HepG2 (cell line): ENCODE results near the gene UTP4. TPM values are rescaled to one million over a fixed set of nuclear protein-coding genes. Genes with fewer than 3 reads are reported as not detected.

Experiments used
- ATAC-seq: fragments of 200-7000 bp; cut with Tn5 transposase; 3 replicates; pipeline ENCODE4 v1.9.1; 2020; ENCODE audit warnings: mild to moderate bottlenecking, moderate library complexity
- BruUV-seq: library from RNA; stranded (reverse); fragments of 400-500 nt; replicated peaks from 2 replicates; lab custom pipeline; 2021; lab: Mats Ljungman, UMichigan
- CTCF ChIA-PET: fragments of 300-600 bp; formaldehyde crosslinking; extraction: SDS; loops from one replicate; lab custom pipeline; 2021; ENCODE audit warnings: low total read pairs, inconsistent platforms, low intra/inter-chr PET ratio; lab: Yijun Ruan, JAX
- POLR2A ChIA-PET: fragments of 350-600 bp; sonication (Branson Sonifier 250); formaldehyde crosslinking; loops from one replicate; lab custom pipeline; 2020; ENCODE audit warnings: antibody characterized with exemption, inconsistent platforms; lab: Yijun Ruan, JAX
- DNase-seq: peaks from one replicate; pipeline ENCODE4 v3.0.0-alpha.2; 2015; ENCODE audit warnings: low spot score
- FAIRE-seq: peaks from 3 replicates; lab custom pipeline; 2011; peaks lifted over from hg19 to GRCh38; lab: Jason Lieb, UNC
- H2AFZ ChIP-seq: one replicate; pipeline ENCODE4 v1.6.1; 2011; ENCODE audit warnings: low read length, inconsistent platforms
- H3K27ac ChIP-seq: fragments of 300-600 bp; 3 replicates; pipeline ENCODE4 v1.8.0; 2011; ENCODE audit warnings: mixed run types, mild to moderate bottlenecking, mixed read lengths, low read length, inconsistent platforms; ENCODE audit not compliant: insufficient read depth; ENCODE audit errors: extremely low read length
- H3K27me3 ChIP-seq, 2 experiments: fragments of 200-600 bp in 1 of 2; 2 replicates in 1 of 2; 3 replicates in 1 of 2; pipeline versions ENCODE4 v1.6.0 to v1.8.0; 2011; ENCODE audit warnings: low read length in 2 of 2, mild to moderate bottlenecking in 2 of 2, moderate library complexity in 2 of 2, inconsistent platforms in 1 of 2; ENCODE audit not compliant: insufficient read depth in 2 of 2, control insufficient read depth in 1 of 2
- H3K36me3 ChIP-seq, 2 experiments: fragments of 200-600 bp in 1 of 2; replicated peaks in 1 of 2; 2 replicates in 1 of 2; 3 replicates in 1 of 2; pipeline versions ENCODE4 v1.5.1 to v1.8.0; 2011; ENCODE audit warnings: low read length in 2 of 2, inconsistent platforms in 1 of 2; ENCODE audit not compliant: insufficient read depth in 2 of 2, control insufficient read depth in 1 of 2
- H3K4me1 ChIP-seq: 2 replicates; pipeline ENCODE4 v1.5.1; 2012; ENCODE audit warnings: low read length, inconsistent platforms; ENCODE audit not compliant: insufficient read depth
- H3K4me2 ChIP-seq: 2 replicates; pipeline ENCODE4 v1.6.0; 2011; ENCODE audit warnings: low read depth, low read length, inconsistent platforms
- H3K4me3 ChIP-seq, 3 experiments: fragments of 200-600 bp in 1 of 3; sonication (generic), shearing (Covaris generic) in 1 of 3; replicated peaks in 1 of 3; 2 replicates each; pipeline ENCODE4 v1.5.1; 2011 to 2016; ENCODE audit warnings: low read length in 3 of 3, inconsistent platforms in 2 of 3, low read depth in 2 of 3, mild to moderate bottlenecking in 2 of 3, control low read depth in 1 of 3, mixed read lengths in 1 of 3; ENCODE audit not compliant: insufficient read depth in 1 of 3
- H3K79me2 ChIP-seq: one replicate; pipeline ENCODE4 v1.6.1; 2011; ENCODE audit warnings: low read length, inconsistent platforms; ENCODE audit not compliant: insufficient read depth
- H3K9ac ChIP-seq: 2 replicates; pipeline ENCODE4 v1.6.0; 2011; ENCODE audit warnings: mild to moderate bottlenecking, low read depth, low read length, inconsistent platforms; ENCODE audit not compliant: insufficient read depth
- H3K9me3 ChIP-seq: 2 replicates; pipeline ENCODE4 v1.5.1; 2012; ENCODE audit warnings: mild to moderate bottlenecking, low read length
- H4K20me1 ChIP-seq: 2 replicates; pipeline ENCODE4 v1.6.0; 2011; ENCODE audit warnings: inconsistent platforms, mild to moderate bottlenecking, low read length, moderate library complexity; ENCODE audit not compliant: insufficient read depth
- CBX2 ChIP-seq, 2 experiments: fragments of 200-600 bp in 1 of 2; sonication (generic); formaldehyde crosslinking in 1 of 2; IDR thresholded peaks; 2 replicates each; pipeline versions ENCODE4 v1.7.0 to v1.8.1; 2018 to 2022; ENCODE audit warnings: low read depth in 2 of 2, low read length in 1 of 2, mild to moderate bottlenecking in 1 of 2, missing genetic modification reagents in 1 of 2
- CBX5 ChIP-seq: sonication (generic); formaldehyde crosslinking; IDR thresholded peaks from 2 replicates; pipeline ENCODE4 v1.4.0; 2020; ENCODE audit warnings: missing genetic modification reagents, borderline replicate concordance
- ELF4 ChIP-seq: sonication (generic); formaldehyde crosslinking; IDR thresholded peaks from 2 replicates; pipeline ENCODE4 v1.5.0; 2020; ENCODE audit warnings: missing genetic modification reagents, mild to moderate bottlenecking, moderate library complexity, borderline replicate concordance
- FOXJ3 ChIP-seq: sonication (generic); formaldehyde crosslinking; IDR thresholded peaks from 2 replicates; pipeline ENCODE4 v1.4.0; 2020; ENCODE audit warnings: missing genetic modification reagents, mild to moderate bottlenecking, borderline replicate concordance
- KAT7 ChIP-seq: IDR thresholded peaks from 2 replicates; pipeline ENCODE4 v1.6.1; 2018; ENCODE audit warnings: borderline replicate concordance, missing compliant biosample characterization
- NCOA2 ChIP-seq: sonication (generic); formaldehyde crosslinking; IDR thresholded peaks from 2 replicates; pipeline ENCODE4 v1.8.0; 2022; ENCODE audit warnings: inconsistent platforms
- ZNF431 ChIP-seq: sonication (generic); formaldehyde crosslinking; IDR thresholded peaks from 2 replicates; pipeline ENCODE4 v1.9.0; 2022; ENCODE audit warnings: missing genetic modification reagents, low read depth, mild to moderate bottlenecking, borderline replicate concordance
- WGBS: methylation state at CpG from one replicate; pipeline ENCODE4 v1.1.6; 2017; ENCODE audit warnings: low lambda C conversion rate; 5-methylcytosine and 5-hydroxymethylcytosine counted together
- in situ Hi-C: cut with HindIII; loops from 2 replicates; pipeline ENCODE4 v1.10.0; 2017; ENCODE audit warnings: low pct_unique_long_range_greater_than_20kb; ENCODE audit not compliant: extremely low pct_ligation_motif_present
- intact Hi-C: fragments of 100-400 bp; cut with micrococcal nuclease; formaldehyde crosslinking; loops from one replicate; pipeline ENCODE4 v1.10.0; 2022; ENCODE audit not compliant: unreplicated experiment
- polyA plus RNA-seq, 8 experiments: library from polyadenylated mRNA; depleted of rRNA in 3 of 8; stranded (reverse) in 7 of 8; unstranded in 1 of 8; fragments of >200 nt; fragmentation: Illumina TruSeq in 4 of 8; extraction: Trizol in 4 of 8; gene quantifications; 2 replicates each; pipeline versions ENCODE4 v1.2.1 to v1.2.3, GENCODE V29; 2011 to 2016; ENCODE audit warnings: low read depth in 4 of 8, missing spikeins in 1 of 8, mixed read lengths in 1 of 8; ENCODE audit not compliant: insufficient read depth in 1 of 8
- total RNA-seq, 5 experiments: library from RNA; depleted of rRNA; stranded (reverse); fragments of >200 nt; fragmentation: Illumina TruSeq; extraction: Trizol; gene quantifications; 2 replicates each; pipeline ENCODE4 v1.2.3, GENCODE V29; 2016; ENCODE audit warnings: low read depth in 1 of 5

The UTP4 gene
- total and polyA plus RNA-seq, 2 of the 13 experiments (the other 11 are each of a cell fraction or from before 2014, with no cell fraction given), result 30.0 to 85.8 TPM

- Histone ChIP-seq H2AFZ (no peak overlapping the region), H3K9me3 (no peaks in the 10 kb centered on the region), H3K36me3 (peaks cover 19 to 43% of the 10 kb centered on the region in 2 experiments), H3K4me3 (no peak overlapping the region), H3K27me3 (no peaks in the 10 kb centered on the region), H3K79me2 (no peaks in the 10 kb centered on the region)
- in situ Hi-C loops, result loop anchor here (25.0 kb wide), 1 partner anchor 404 kb away; no protein-coding TSS in a partner anchor
- no peak for FAIRE-seq
- no TSS peak for BruUV-seq
- POLR2A ChIA-PET, result no interaction called here
- 98% methylated on average over 7 of the region's 7 CpGs for WGBS
- intact Hi-C loops, result no loop called here
- no peak for DNase-seq
- no peak for ATAC-seq
- TF ChIP-seq CBX5 (CRISPR knock-in tag), result no peak
- TF ChIP-seq KAT7 (CRISPR knock-in tag), result no peak
- TF ChIP-seq, all 625 proteins: peak for 0
- Histone ChIP-seq H4K20me1 (no peaks in the 10 kb centered on the region), H3K27ac (no peak overlapping the region), H3K9ac (no peak overlapping the region), H3K4me1 (0 out of 2 replicates have a peak, but pooled peaks cover 5% of the 10 kb centered on the region), H3K4me2 (no peak overlapping the region)
- CTCF ChIA-PET, result no interaction called here
Observed at GRCh38 chr16:69116256-69116875, 16.1 kb upstream of the UTP4 start.

GRCh38 chr16:69116906-69117305, 15.5 kb upstream of the UTP4 start:
- Histone ChIP-seq H3K9ac (no peak overlapping the region), H3K27ac (no peak overlapping the region), H3K36me3 (peaks cover 19 to 43% of the 10 kb centered on the region in 2 experiments), H3K79me2 (no peaks in the 10 kb centered on the region), H4K20me1 (no peaks in the 10 kb centered on the region), H2AFZ (no peak overlapping the region), H3K27me3 (no peaks in the 10 kb centered on the region), H3K4me1 (0 out of 2 replicates have a peak, but pooled peaks cover 5% of the 10 kb centered on the region), H3K4me2 (no peak overlapping the region), H3K4me3 (no peak overlapping the region), H3K9me3 (no peaks in the 10 kb centered on the region)
- ATAC-seq, result no peak
- POLR2A ChIA-PET, result no interaction called here
- in situ Hi-C loops (loop anchor here (25.0 kb wide), 1 partner anchor 405 kb away; no protein-coding TSS in a partner anchor), intact Hi-C loops (no loop called here)
- CTCF ChIA-PET, result no interaction called here
- no peak for FAIRE-seq
- TF ChIP-seq NCOA2, result no peak
- no peak for TF ChIP-seq CBX2 (IDR thresholded peaks at IDR 0.05; ENCODE audit: low read depth, low read length)
- TF ChIP-seq CBX2 (CRISPR knock-in tag; IDR thresholded peaks at IDR 0.05; ENCODE audit: low read depth), result no peak
- no peak for TF ChIP-seq ELF4 (CRISPR knock-in tag)
- no peak for TF ChIP-seq FOXJ3 (CRISPR knock-in tag)
- no peak for TF ChIP-seq ZNF431 (CRISPR knock-in tag)
- BruUV-seq, result no TSS peak
- DNase-seq, result no peak
- WGBS, result 89% methylated on average over 6 of the region's 6 CpGs
